Osteoblast (primary cell): ENCODE data around the gene GADD45B. TPM values are rescaled to one million over a fixed set of nuclear protein-coding genes. Genes with fewer than 3 reads are reported as not detected.
"Not testable (repeated sequence)": the region's sequence is repeated elsewhere in the genome, so short reads cannot be mapped to it uniquely, and the experiment has no call there.

Experiments used
- DNase-seq: peaks from one replicate; pipeline ENCODE4 v3.0.0; 2011; ENCODE audit warnings: low spot score, mixed read lengths; ENCODE audit not compliant: insufficient read length; ENCODE audit errors: missing footprints
- H2AFZ ChIP-seq: 2 replicates; pipeline ENCODE4 v1.6.0; 2011; ENCODE audit warnings: mild to moderate bottlenecking, low read length
- H3K27ac ChIP-seq: 2 replicates; pipeline ENCODE4 v1.5.1; 2011; ENCODE audit warnings: mild to moderate bottlenecking, low read depth, low read length, moderate library complexity
- H3K27me3 ChIP-seq: 2 replicates; pipeline ENCODE4 v1.6.0; 2012; ENCODE audit warnings: mild to moderate bottlenecking, control low read depth, inconsistent platforms, low read length, moderate library complexity; ENCODE audit not compliant: insufficient read depth
- H3K36me3 ChIP-seq: 2 replicates; pipeline ENCODE4 v1.5.1; 2011; ENCODE audit warnings: mild to moderate bottlenecking, low read length, control low read depth, moderate library complexity; ENCODE audit not compliant: insufficient read depth
- H3K4me1 ChIP-seq: 2 replicates; pipeline ENCODE4 v1.5.1; 2011; ENCODE audit warnings: mild to moderate bottlenecking, low read length, control low read depth, moderate library complexity; ENCODE audit not compliant: insufficient read depth
- H3K4me2 ChIP-seq: 2 replicates; pipeline ENCODE4 v1.6.0; 2011; ENCODE audit warnings: mild to moderate bottlenecking, low read length; ENCODE audit not compliant: insufficient read depth
- H3K4me3 ChIP-seq: fragments of 200-600 bp; sonication (generic); 3 replicates; pipeline ENCODE4 v1.5.1; 2012; ENCODE audit warnings: mild to moderate bottlenecking, low read length, inconsistent platforms; ENCODE audit not compliant: insufficient read depth
- H3K79me2 ChIP-seq: 2 replicates; pipeline ENCODE4 v1.6.0; 2012; ENCODE audit warnings: mild to moderate bottlenecking, low read length, control low read depth, inconsistent platforms; ENCODE audit not compliant: insufficient read depth
- H3K9me3 ChIP-seq: 2 replicates; pipeline ENCODE4 v1.5.1; 2011; ENCODE audit warnings: low read depth, low read length, control low read depth
- H4K20me1 ChIP-seq: 2 replicates; pipeline ENCODE4 v1.6.0; 2012; ENCODE audit warnings: mild to moderate bottlenecking, low read length, control low read depth; ENCODE audit not compliant: insufficient read depth
- CTCF ChIP-seq: IDR thresholded peaks from 2 replicates; pipeline ENCODE4 v1.5.1; 2011; ENCODE audit warnings: mild to moderate bottlenecking, low read depth, low read length, moderate library complexity; ENCODE audit errors: extremely low read depth
- total RNA-seq: library from RNA; depleted of rRNA; stranded (reverse); fragments of >200 nt; gene quantifications from 2 replicates; pipeline ENCODE4 v1.2.3, GENCODE V29; 2012

Gene GADD45B
- total RNA-seq, 1 donor = 46.3 TPM

- Histone ChIP-seq H3K79me2 (peaks cover 63% of the 10 kb centered on the region), H2AFZ (peak overlapping the region; percentile 56)
- DNase-seq = peak; percentile 97
Observed at GRCh38 chr19:2455851-2456570, 19.9 kb upstream of the GADD45B start.

GRCh38 chr19:2457394-2458037 is 18.4 kb upstream of the GADD45B start:
- Histone ChIP-seq H3K27ac (peak overlapping the region; percentile 68), H3K4me3 (peak overlapping the region; percentile 94), H2AFZ (peak overlapping the region; percentile 91), H3K27me3 (no peaks in the 10 kb centered on the region), H3K9me3 (no peaks in the 10 kb centered on the region), H3K4me1 (peaks cover 11% of the 10 kb centered on the region), H3K4me2 (peak overlapping the region; percentile 89), H3K36me3 (no peaks in the 10 kb centered on the region), H4K20me1 (peaks cover 16% of the 10 kb centered on the region), H3K79me2 (peaks cover 50% of the 10 kb centered on the region)
- no peak for TF ChIP-seq CTCF
- DNase-seq = no peak

More at GRCh38 chr19:2455851-2456570, 19.9 kb upstream of the GADD45B start:
- Histone ChIP-seq H3K27me3 (no peaks in the 10 kb centered on the region), H4K20me1 (peaks cover 19% of the 10 kb centered on the region), H3K4me2 (peak overlapping the region; percentile 78), H3K4me3 (peak overlapping the region; percentile 94), H3K36me3 (no peaks in the 10 kb centered on the region), H3K9me3 (no peaks in the 10 kb centered on the region), H3K27ac (peak overlapping the region; percentile 33), H3K4me1 (peaks cover 9% of the 10 kb centered on the region)
- no peak for TF ChIP-seq CTCF

- Histone ChIP-seq H3K27ac (no peak overlapping the region), H3K4me2 (no peak overlapping the region), H3K36me3 (no peaks in the 10 kb centered on the region), H4K20me1 (peaks cover 16% of the 10 kb centered on the region), H3K9me3 (no peaks in the 10 kb centered on the region), H3K79me2 (peaks cover 44% of the 10 kb centered on the region), H3K4me3 (no peak overlapping the region), H3K4me1 (peaks cover 11% of the 10 kb centered on the region), H2AFZ (no peak overlapping the region), H3K27me3 (no peaks in the 10 kb centered on the region)
- no peak for TF ChIP-seq CTCF
- DNase-seq = no peak
Observed at GRCh38 chr19:2458054-2458453, 17.9 kb upstream of the GADD45B start.

GRCh38 chr19:2458776-2459175 is 17.2 kb upstream of the GADD45B start:
- peaks cover 11% of the 10 kb centered on the region for H3K4me1 ChIP-seq

More at GRCh38 chr19:2458776-2459175, 17.2 kb upstream of the GADD45B start:
- DNase-seq, H3K9me3 ChIP-seq, H3K4me2 ChIP-seq, H3K27me3 ChIP-seq, H3K36me3 ChIP-seq, H2AFZ ChIP-seq, H3K4me3 ChIP-seq, H3K27ac ChIP-seq: not testable (repeated sequence)
- H3K79me2 ChIP-seq = peaks cover 37% of the 10 kb centered on the region
- peaks cover 14% of the 10 kb centered on the region for H4K20me1 ChIP-seq
